Esophagus squamous epithelium (tissue), 4 donors: ENCODE measurements around the gene NCAPH2.

Experiments used
- POLR2A ChIP-seq, 4 donors: fragments of 450-650 bp; IDR thresholded peaks; one replicate each; pipeline ENCODE4 v1.6.1; 2017; ENCODE audit warnings: antibody characterized with exemption in 4 of 4, mild to moderate bottlenecking in 4 of 4, moderate library complexity in 3 of 4
- TF ChIP-seq, protein P1 (sequence below), 6 experiments: fragments of 450-650 bp in 4 of 6; fragments of 200-600 bp in 2 of 6; sonication (generic) in 2 of 6; IDR thresholded peaks; one replicate each; pipeline ENCODE4 v1.5.1; 2016 to 2019; ENCODE audit warnings: antibody characterized with exemption in 6 of 6, mild to moderate bottlenecking in 4 of 6, moderate library complexity in 4 of 6

DNA sequence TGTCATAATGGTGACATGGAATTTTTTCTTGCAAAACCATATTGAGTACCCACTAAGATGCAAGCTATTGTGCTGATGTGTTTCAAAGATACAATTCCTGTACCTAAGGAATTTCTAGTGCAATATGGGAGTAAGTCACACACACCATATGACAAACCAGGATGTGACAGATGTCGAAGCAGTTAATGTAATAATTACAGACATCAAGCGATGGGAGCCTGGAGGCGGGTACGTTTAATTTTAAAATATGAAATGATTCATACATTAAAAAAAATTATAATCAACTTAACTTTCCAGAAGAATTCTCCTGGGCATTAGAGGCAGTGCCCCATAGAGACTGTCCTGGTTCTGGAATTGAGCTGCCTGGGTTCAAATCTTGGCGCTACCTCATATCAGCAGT, 48.7 kb downstream of the NCAPH2 start:
- TF ChIP-seq, protein P1, sequence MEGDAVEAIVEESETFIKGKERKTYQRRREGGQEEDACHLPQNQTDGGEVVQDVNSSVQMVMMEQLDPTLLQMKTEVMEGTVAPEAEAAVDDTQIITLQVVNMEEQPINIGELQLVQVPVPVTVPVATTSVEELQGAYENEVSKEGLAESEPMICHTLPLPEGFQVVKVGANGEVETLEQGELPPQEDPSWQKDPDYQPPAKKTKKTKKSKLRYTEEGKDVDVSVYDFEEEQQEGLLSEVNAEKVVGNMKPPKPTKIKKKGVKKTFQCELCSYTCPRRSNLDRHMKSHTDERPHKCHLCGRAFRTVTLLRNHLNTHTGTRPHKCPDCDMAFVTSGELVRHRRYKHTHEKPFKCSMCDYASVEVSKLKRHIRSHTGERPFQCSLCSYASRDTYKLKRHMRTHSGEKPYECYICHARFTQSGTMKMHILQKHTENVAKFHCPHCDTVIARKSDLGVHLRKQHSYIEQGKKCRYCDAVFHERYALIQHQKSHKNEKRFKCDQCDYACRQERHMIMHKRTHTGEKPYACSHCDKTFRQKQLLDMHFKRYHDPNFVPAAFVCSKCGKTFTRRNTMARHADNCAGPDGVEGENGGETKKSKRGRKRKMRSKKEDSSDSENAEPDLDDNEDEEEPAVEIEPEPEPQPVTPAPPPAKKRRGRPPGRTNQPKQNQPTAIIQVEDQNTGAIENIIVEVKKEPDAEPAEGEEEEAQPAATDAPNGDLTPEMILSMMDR (IDR thresholded peaks at IDR 0.05), result no peak
- no peak for TF ChIP-seq POLR2A (IDR thresholded peaks at IDR 0.05)
